Measurements from ENCODE around the gene ISM1.

ISM1 gene

DNA sequence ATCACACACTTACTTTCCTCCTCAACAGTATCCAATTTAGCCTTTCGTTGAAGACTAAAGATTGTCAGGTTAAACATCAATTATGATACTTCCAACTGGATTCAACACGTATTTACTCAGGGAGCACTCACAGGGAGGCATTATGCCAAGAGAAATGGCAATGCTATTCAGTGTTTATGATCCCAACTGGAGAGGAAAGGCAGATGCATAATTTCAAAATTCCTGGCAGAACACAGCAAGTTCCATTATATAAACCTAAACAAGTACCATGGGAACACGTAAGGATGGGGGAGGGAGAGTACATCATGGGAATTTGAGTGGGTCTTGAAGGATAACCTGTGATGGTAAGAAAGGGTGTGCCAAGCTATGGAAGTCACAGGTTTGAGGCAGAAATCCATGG is 112.7 kb downstream of the ISM1 start:
- DNase-seq (ENCODE audit: low spot score), result no peak
- TF ChIP-seq, protein P1, sequence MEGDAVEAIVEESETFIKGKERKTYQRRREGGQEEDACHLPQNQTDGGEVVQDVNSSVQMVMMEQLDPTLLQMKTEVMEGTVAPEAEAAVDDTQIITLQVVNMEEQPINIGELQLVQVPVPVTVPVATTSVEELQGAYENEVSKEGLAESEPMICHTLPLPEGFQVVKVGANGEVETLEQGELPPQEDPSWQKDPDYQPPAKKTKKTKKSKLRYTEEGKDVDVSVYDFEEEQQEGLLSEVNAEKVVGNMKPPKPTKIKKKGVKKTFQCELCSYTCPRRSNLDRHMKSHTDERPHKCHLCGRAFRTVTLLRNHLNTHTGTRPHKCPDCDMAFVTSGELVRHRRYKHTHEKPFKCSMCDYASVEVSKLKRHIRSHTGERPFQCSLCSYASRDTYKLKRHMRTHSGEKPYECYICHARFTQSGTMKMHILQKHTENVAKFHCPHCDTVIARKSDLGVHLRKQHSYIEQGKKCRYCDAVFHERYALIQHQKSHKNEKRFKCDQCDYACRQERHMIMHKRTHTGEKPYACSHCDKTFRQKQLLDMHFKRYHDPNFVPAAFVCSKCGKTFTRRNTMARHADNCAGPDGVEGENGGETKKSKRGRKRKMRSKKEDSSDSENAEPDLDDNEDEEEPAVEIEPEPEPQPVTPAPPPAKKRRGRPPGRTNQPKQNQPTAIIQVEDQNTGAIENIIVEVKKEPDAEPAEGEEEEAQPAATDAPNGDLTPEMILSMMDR (IDR thresholded peaks at IDR 0.05; ENCODE audit: borderline replicate concordance, control extremely low read depth, extremely low read depth, insufficient read depth, missing control alignments), result no peak
- in situ Hi-C loops (cut with MboI; ENCODE audit: low sequenced_read_pairs, unreplicated experiment), result no loop called here

DNA sequence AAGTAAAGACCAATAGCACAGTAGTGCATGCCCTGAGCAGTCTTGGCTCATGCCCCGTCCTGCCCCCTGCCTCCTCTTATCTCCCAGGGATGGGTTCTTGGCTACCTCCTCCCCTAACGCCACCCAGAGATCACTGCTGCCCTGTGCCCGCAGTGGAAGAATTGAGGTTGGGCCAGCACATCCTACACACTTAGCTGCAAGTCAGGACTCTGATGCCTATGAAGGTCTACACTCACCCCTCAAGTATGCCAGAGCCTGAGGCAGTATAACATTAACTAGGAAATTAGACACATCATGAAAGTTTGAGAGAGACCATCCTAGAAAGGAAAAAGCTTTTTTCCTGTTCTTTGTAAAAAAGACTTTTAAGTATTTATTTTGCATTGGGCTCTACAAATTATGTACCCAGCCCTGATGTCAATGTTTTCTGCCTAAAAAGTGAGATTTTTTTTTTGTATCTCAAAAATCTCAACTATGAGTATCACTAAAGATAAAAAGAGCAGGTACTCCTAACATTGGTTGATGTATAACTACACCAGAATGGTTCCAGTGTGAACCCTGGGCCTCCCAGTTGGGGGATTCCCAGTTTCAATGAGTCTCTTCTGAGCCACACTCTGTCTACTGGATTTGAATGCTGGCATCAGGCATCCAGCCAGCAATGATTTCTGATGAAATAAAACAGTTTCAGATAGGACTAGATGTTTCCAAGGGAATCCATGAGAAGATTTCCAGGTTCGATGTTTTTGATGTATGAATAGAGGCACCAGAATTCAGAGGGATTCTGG is 115.4 kb downstream of the ISM1 start:
- in situ Hi-C loops (cut with MboI; ENCODE audit: low sequenced_read_pairs, unreplicated experiment), result no loop called here
- no peak for DNase-seq (ENCODE audit: low spot score)
- TF ChIP-seq, protein P1 (IDR thresholded peaks at IDR 0.05; ENCODE audit: borderline replicate concordance, control extremely low read depth, extremely low read depth, insufficient read depth, missing control alignments), result no peak

DNA sequence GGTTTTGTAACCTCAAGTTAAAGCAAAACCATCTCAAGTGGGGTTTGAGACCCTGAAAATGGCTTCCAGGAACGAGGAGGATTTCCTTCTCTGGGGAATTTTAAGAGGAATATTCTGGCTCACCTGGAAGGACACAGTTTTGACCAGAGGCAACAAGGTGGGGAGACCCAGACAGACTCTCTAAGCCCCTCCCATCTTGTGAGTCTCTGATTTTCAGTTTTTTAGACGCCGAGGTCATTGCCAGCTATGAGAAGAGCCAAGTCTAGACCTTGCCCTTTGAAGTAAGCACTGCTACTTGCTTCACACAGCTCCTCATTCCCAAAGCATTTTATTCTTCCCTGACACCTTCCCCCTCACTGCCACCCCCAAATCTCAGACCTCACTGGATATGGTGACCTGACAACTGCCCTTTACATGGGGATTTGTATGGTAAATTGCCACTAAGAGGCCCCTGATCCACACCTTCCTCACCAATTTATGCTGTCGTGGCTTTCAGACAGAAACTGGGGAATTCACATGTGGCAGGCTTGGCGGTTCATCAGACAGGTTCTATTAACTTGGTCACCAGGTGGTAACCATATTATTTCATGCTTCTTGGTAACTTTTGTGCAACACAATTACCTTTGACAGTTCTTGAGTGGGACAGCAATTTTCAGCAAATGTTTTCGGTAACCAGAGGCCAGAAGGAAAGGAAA is 116.2 kb downstream of the ISM1 start:
- in situ Hi-C loops (cut with MboI; ENCODE audit: low sequenced_read_pairs, unreplicated experiment), result no loop called here
- no peak for DNase-seq (ENCODE audit: low spot score)
- TF ChIP-seq, protein P1 (IDR thresholded peaks at IDR 0.05; ENCODE audit: borderline replicate concordance, control extremely low read depth, extremely low read depth, insufficient read depth, missing control alignments), result no peak

DNA sequence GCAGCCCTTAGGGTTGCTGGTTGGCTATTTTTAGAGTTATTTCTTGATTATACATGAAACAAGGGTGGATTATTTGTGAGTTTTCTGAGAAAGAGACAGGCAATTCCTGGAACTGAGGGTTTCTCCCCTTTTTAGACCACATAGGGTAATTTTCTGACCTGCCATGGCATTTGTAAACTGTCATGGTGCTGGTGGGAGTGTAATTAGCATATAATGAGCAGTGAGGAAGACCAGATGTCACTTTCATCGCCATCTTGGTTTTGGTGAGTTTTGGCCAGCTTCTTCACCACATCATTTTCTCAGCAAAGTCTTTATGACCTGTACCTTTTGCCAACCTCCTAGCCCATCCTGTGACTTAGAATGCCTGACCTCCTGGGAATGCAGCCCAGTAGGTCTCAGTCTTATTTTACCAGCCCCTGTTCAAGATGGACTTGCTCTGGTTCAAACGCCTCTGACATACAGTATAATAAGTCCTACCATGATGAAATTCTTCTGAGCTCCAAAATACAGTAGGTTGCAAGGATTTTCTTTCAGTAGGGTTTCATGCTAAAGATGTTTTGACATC is 117.1 kb downstream of the ISM1 start:
- TF ChIP-seq, protein P1 (IDR thresholded peaks at IDR 0.05; ENCODE audit: borderline replicate concordance, control extremely low read depth, extremely low read depth, insufficient read depth, missing control alignments), result no peak
- DNase-seq (ENCODE audit: low spot score), result no peak
- in situ Hi-C loops (cut with MboI; ENCODE audit: low sequenced_read_pairs, unreplicated experiment), result no loop called here

- TF ChIP-seq, protein P1 (IDR thresholded peaks at IDR 0.05; ENCODE audit: borderline replicate concordance, control extremely low read depth, extremely low read depth, insufficient read depth, missing control alignments), result no peak
- in situ Hi-C loops (cut with MboI; ENCODE audit: low sequenced_read_pairs, unreplicated experiment), result no loop called here
These were observed 117.9 kb downstream of the ISM1 start for GRCh38 chr20:13338999-13339411.

GRCh38 chr20:13340088-13340487 is 119.0 kb downstream of the ISM1 start:
- no peak for DNase-seq (ENCODE audit: low spot score)
- in situ Hi-C loops (cut with MboI; ENCODE audit: low sequenced_read_pairs, unreplicated experiment), result no loop called here

More at GRCh38 chr20:13338999-13339411, 117.9 kb downstream of the ISM1 start:
- DNase-seq (ENCODE audit: low spot score), result no peak

More at GRCh38 chr20:13340088-13340487, 119.0 kb downstream of the ISM1 start:
- TF ChIP-seq, protein P1 (IDR thresholded peaks at IDR 0.05; ENCODE audit: borderline replicate concordance, control extremely low read depth, extremely low read depth, insufficient read depth, missing control alignments), result no peak

Data from GM13976 (cell line).